Suppressor macrophage treated with lipopolysaccharide for 4 hours (primary cell): ENCODE measurements around the gene NRG3.

Experiments
- DNase-seq: peaks from one replicate; pipeline ENCODE4 v3.0.0-alpha.2; 2020

The NRG3 gene

DNA sequence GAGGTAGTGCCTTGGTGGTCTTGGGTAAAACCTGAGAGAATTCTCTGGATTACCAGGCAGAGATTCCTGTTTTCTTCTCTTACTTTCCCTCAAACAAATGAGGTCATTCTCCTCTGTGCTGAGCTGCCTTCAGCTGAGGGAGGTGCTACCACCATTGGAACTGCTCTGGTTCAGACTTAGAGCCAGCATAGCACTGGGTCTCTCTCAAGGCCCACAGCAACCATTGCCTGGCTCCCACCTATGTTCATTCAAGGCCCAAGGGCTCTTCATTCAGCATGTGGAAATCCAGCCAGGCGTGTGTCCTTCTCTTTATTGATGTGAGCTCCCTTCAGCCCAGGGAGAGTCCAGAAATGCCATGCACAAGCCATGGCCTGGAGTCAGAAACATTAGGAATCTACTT is 261.1 kb downstream of the NRG3 start:
- DNase-seq, result no peak

DNA sequence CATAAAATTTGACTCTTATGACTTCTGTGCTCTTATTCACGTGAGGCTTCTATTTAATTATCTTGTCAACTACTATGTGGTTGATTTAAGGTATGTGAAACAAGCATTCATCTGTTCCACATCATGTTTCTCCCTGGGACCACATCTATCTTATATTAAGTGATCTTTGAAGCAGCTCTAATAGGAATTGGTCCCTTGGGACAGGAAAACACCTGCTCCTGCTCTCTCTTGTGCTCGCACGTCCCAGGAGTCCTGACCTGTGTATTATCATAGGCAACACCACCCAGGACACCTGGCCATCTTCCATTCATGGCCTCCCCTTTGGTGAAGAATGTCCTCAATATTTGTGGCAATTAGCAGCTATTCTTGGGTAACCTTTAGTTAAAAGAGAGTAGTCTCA is 269.2 kb downstream of the NRG3 start:
- no peak for DNase-seq

DNA sequence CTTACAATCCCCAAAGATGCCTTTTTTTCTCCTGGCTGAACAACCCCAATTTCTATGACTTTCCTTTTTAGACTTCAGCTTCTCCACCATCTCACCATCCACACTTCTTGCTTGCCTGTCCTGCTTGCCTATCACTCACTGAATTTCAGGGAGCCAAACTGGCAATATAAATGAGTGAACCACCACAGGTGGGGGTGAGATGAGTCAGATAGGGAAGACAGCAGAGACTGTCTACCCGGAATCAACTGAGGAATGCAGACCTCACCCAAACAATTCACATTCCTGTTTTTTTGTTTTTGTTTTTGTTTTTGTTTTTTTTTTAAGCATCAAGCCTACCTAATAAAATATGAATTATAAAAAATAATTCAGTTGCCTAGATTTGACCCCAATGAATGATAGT is 273.8 kb downstream of the NRG3 start:
- no peak for DNase-seq

DNA sequence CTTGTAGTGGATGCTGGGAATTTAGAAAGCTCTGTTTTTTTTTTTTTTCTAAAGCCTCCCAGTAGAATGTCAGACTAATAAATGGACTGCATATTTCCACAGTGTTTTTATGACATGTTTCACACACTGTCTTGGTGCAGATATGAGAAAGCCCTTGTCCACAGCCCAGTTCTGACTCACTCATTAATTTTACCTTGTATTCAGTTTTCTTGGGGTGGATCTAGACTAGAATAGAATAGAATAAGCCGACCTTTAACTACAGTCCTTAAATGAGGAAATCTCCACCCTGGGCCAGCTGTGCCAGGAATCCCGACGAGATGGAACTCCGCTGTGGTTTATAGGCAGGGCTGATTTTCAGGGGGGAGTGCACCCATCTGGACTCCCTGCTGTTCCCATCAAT is 274.7 kb downstream of the NRG3 start:
- DNase-seq, result no peak

DNA sequence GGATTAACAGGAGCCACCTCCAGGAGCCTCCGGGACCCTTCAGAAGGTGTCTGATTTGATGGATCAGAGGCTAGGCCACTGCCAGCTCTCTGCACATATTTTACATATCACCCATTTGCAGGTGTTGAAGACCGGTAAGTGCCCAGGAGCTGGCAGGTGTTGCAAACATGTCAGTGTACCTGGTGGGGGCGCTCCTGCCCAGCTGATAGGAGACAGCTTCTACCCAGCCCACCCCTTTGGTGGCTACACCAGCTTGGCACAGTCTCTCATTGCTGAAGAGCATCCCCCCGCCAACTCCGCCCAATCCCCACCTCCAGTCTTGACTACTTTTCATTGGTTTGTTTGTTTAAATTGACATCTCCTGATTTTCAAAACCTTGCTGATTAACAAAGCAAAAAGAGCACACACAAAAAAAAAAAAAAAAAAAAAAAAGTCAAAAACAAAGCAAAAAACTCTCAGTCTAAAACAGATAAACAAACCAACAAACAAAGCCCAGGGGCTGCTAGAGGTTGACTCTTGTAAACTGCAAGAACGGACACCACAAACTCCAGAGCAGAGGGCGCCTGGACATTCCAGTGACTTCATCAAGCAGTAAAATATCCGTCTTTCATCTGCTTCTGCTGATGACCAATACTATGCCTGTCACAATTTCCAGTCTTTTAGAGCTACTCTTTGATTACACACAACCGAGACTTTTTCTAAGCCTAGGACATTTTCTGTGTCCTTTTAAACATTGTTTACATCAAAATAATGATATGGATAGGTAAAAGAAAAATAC is 275.3 kb downstream of the NRG3 start:
- no peak for DNase-seq

DNA sequence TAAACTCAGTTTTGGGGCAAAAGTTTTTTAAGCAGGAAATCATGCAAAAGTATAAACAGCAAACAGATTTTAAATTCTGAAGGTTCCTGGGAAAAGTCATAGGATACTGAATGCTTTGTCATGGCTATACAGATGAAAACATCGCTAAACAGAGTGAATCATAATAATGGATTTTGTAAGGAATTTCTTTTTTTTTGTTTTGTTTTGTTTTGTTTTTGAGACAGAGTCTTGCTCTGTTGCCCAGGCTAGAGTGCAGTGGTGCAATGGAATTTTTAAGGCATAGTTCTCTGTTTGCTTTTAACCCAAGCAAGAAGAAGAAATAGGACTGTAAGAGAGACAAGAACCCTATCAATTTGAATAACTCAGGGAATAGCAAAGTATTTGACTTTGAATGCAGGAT is 285.3 kb downstream of the NRG3 start:
- no peak for DNase-seq

DNA sequence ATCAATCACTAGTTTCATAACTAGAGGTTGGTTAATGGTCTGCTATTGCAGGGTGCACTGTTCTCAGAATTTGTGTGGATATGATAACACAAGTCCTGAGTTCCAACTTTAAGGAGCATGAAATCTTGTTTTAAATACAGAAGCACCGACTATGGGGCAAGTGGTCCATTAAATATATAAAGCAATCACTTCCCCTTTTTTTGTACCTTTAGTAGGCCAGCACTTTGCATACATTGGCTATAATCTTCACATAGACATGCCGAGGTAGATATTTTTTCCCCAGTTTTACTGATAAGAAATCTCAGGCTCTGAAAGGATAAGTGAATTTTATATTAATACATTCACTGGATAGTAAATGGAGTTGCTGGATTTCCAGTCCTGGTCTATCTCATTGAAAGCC is 286.3 kb downstream of the NRG3 start:
- DNase-seq, result no peak

DNA sequence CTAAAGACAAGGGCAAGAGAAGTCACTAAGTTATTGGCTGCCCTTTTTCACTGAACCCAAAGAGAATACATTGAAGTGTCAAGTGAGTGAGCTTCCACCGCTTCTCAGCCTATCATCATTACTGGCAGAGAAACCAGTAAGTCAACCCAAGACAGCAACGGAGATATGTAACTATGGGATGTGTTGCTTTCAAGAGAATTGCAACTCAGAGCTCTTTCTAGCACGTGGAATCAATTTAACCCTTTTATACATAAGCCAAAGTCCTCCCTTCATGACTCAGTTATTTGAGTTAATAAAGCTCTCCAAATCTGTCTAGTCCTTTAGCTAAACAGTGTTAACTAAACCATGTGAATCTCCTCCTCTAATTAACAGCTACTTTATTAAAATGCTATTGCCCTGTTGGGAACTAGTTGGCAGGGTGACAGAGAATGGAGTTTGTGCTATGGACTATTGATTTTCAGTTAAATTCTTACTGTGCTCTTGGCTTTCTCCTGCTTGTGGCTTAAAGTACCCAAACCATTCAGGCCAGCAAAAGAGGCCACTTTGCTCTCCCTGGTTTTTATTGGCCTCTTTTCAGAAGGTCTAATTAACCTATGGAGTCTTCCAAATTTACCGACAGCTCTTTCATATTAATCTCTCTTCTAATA is 287.7 kb downstream of the NRG3 start:
- no peak for DNase-seq

DNA sequence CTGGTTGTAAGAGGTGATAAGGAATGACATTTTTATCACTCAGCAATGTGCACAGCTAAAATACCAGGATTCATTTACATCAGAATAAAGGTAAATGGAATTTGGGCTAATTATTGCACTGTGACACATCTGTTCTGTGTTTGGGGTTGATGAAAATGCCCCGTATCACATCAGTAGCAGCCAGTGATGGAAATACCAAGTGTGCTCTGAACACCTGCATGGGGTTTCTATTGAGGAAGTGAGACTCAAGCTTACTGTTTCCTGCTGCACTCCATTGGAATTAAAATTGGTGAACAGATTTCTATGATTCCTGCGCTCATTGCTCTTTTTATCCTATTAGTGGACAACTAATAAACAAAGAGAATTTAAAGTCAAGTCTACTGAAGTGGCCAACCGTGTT is 296.9 kb downstream of the NRG3 start:
- DNase-seq, result no peak

DNA sequence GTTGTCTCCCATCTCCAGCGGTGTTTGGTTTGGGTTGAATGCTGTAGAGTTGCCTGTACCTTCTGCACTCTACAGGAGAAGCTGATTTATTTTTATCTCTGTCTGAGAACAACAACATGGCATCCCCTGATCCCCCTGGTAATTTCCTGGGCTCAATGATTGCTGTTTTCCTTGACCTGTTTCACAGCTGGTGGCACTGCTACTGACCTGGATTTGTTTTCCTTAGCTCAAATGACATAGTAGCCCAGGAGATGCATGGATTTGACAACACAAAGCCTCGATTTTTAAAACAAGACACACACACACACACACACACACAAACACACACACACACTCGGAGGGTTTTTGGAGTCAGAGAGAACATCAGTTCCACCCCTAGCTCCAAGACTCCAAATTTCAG is 301.6 kb downstream of the NRG3 start:
- DNase-seq, result no peak

DNA sequence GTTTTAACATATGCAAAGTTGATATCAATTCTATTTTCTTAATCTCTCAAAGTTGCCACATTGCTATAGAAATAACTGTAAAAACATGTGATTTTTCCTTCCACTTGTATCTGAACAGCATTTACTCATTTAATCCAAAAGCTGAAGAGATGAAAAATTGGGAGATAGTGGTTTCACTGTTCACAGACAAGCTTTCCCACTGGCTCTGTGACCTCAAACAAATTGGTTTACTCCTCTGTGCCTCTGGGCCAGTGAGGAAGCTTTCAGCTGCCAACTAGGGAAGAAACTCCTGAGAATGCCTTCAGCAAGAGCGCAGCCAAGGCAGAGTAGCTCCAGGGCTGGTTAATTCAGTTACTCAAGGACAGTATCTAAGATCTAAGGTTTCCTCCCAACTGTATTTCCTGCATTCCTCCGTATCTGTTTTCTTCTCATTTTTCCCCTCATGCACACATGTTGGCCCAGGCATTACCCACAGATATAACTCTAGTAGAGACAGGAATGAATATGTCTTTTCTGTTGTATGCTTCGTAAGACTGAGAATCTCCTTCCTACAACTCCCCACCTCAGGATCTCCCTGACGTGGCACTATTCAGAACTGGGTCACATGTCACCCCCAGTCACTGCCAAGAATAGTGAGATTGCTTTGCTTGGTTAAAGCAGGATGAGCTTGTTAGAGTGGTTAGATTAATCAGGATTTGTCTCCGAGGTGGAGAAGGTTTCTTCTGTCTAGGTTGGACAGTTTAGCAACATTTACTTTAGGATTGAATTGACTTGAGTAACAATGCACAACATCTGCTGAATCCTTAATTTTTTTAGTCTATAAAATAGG is 315.7 kb downstream of the NRG3 start:
- DNase-seq, result no peak

DNA sequence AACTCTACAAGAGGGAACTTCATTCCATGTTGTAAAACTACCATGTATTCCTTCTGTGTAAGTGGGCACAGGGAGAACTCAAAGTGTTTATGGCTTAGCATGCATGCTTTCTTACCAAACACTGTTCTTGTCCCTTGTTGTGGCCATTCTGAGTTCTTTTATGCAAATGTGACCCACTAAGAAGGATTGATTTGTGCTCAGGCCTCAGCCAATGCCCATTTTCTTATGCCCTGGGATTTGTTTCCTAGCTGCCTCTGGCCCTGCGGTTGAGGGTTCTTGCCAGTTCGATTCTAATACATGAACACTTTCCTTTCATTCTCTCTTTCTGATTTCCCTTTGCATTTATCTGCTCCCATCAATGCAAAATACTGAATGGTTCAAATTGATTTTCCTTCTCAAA is 316.7 kb downstream of the NRG3 start:
- no peak for DNase-seq

DNA sequence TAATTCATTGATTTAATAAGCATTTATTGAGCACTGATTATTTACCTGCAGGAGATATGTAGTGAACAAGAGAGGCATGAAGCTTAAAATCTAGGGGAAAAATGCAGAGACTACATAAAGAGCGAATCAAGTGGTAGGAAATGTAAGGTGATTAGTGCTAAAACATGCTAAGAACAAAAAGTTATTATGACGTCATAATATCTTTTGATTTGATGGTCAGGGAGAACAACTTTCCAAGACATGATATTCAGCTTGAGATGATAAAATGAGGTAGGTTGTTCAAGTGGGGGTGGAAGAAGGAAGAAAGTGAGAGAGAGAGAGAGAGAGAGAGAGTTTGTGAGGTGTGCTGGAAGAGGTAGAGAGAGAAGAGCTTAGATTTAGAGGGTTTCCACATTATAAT is 317.7 kb downstream of the NRG3 start:
- no peak for DNase-seq

DNA sequence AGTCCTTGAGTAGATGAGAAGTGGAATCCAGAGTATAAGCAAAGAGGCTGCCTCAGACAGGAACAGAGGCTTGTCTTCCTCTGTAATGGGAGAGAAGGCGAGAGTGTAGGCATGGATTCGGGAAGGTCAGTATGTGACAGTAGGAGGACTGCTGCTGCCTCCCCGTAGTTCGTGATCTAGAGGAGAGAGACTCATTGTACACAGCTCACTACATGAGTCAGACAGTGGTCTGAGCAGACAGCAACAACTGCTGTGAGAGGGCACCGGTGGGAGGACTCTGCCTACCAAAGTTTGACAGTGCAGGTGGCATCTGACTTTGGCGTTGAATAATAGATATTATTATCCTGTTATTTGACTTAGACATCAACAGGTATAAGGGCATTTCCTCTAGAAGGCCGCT is 319.4 kb downstream of the NRG3 start:
- DNase-seq, result no peak

DNA sequence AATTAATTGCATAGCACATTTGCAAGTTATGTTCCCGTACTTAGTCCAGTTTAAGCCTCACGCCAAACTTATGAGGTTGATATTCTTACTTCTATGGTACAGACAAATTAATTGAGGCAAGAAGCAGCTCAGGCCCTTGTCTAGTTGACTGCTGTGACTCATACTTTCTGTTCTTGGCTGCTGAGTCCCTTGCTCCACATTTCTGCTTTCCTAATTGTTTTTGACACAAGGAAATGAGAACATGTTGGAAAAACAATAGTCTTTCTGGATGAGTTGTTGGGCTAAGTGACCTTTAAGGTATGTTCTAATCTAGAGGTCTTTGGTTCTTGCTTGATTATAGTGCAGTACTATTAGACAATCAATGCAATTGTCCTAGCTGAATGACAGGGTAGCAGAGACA is 331.8 kb downstream of the NRG3 start:
- no peak for DNase-seq

DNA sequence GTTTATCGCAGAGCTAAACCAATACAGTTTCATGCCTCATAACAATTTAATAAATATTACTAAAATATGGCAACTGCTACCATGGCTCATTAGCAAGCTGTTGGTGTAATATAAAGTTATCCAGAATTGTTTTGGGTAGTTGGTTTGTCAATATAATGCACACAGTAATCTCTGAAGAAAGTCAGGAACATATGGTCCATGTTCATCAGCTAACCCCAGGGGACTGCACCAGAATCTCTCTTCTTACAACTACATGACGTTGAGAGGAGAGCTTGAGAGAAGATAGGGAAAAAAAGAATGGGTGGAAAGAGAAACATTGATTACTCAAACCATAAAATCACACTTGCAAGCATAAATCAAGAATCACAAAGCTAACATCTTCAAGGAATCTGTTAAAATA is 333.7 kb downstream of the NRG3 start:
- no peak for DNase-seq

DNA sequence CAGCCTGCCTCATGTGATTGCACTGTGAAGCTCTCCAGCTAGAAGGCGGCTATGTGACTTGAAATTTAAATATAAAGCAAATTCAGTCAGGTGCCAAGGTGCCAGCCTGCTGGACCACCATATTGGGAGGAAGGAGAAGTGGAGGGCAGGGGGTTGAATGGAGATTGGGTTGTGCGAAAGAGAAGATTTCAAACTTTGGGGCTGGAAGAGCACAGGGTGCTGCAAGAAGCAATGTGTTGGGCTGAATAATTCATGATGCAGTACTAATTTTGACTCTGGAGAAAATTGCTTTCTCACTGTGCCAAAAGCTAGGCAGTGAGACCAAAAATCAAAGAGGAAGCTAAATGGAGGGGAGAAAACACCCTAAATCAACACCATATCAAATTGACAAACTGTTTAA is 335.3 kb downstream of the NRG3 start:
- DNase-seq, result no peak

DNA sequence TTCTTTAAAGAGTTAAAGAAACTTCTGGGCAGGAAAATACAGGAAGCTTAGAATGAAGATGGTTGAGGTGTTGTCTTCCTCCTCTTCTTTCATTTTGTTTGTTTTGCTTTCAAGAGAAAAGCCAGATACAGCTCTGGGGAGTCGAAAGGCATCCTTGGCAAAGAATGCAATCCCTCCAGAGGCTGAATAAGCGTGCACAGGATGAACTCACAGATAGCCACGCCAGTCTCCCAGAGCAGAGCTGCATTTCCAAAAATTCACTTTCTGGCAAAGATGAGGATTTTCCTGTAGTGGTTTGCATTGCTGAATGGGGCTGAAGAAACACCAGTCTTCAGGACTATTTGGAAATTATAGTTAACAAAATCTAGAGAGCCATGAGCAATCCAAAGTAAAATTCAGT is 336.4 kb downstream of the NRG3 start:
- no peak for DNase-seq

DNA sequence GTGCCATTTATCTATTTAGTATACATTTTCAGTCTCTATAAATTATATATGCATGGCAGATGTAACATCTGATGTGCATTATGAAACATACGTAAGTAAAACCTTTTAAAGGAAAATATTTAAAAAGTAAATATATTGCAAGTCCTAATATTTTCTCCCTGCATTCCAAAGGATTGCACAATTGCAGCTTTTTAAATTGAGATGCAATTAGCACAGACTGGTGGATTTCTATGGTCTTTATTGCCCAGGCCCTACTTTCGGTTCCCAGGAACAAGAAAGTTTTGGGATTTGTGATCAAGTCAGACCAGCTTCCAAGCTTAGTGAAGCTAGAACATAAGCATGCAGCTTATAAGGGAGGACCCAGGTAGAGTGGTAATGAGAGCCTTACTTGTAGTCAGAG is 337.8 kb downstream of the NRG3 start:
- no peak for DNase-seq

DNA sequence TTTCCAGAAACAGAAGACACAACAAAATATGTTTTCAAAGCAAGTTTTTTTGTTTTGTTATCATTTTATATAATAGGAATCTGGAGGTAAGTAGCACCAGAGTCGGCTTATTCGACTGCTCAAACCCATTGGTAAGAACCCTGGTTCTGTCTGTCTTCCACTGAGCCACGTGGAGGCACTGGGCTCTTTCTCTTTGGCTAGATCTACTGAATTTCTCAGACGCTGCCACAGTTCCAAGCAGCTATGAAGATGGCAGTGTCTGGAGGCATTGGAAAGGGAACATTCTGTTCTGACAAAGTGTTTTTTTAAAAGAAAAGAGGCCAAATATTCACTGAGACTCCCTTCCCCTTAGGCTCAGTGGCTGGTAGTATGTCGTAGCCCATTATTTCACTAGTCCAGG is 338.8 kb downstream of the NRG3 start:
- no peak for DNase-seq

DNA sequence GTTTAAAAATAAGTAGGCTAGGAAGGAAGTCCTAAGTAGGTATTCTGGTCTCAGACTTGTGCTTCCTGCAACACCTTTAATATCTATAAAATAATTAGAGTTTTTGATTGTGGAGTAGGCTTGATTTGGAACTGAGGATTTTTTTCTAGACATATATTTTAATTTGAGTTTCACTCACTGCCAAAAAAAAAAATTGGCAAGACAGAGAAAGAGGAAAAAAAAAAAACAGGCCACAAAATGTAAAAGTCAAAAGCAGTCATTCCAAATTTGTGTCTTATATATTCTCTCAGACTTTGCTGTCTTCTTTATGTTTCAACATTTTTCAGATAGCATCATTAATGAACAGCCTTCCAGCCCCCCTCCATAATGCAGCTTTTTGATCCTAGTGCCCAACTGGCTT is 346.1 kb downstream of the NRG3 start:
- DNase-seq, result no peak

DNA sequence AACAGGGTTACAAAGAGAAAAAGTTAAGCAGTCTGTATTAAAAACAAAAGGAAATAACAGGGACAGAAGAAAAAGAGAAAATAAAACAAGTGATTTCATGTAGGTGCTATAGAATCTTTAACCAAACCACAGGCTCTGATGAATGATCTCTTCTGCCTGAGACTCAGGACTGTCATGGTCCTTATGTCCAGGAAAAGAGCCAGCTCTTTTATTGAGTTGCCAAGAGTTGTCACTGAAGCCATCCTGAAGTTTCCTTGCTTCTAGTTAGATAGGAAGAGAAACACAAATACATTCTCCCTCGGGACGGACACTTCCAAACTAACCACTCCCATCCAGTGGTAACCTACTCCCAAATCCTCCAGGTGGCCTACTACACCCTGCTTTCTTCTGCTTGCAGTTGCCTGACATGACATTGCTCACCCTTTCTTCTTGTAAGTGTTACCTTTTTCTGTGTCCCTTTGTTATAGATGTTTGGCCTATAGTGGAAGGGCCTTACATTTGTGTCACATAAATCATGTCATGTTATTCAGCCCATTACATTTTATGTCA is 346.7 kb downstream of the NRG3 start:
- DNase-seq, result no peak

DNA sequence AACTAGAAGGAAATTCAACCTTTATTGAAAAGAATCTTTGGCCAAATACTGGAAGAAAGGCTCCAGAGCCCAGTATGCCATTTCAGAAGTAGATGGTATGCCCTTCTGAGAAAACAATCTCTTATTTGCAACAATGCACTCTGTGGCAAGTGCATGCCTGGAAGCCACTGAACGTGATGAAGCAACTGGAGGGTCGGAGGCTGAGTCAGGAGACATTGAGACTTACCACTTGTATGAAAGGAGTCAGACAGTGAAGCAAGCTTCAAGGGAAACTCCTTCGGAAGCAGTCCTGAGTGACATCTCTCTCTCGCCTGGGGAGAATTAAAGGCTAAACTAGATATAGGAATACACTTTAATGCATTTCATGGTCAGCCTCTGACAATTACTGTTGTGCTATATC is 353.7 kb downstream of the NRG3 start:
- DNase-seq, result no peak

DNA sequence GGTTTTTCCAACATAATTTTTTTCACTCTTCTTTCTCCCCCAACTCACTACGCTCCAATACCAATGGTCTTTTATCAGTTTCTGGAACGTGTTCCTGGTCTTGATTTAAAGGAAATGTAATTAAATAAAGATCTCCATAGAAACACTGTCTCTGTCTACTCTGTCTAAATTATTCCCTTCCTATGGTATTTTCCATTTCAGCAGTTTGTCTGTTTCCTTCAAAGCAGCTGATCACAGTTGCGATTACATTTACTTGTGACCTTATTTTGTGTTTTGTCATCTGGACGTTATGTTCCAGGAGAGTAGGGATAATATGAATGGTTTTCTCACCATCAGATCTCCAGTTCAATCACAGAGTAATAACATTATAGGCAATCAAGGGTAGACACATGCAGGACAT is 359.2 kb downstream of the NRG3 start:
- DNase-seq, result no peak
